ENCODE data around the gene EFCAB9. TPM values are rescaled to one million over a fixed set of nuclear protein-coding genes. Genes with fewer than 3 reads are reported as not detected.

EFCAB9 gene
- total RNA-seq, 1 donor from 2014 or later: not detected

DNA sequence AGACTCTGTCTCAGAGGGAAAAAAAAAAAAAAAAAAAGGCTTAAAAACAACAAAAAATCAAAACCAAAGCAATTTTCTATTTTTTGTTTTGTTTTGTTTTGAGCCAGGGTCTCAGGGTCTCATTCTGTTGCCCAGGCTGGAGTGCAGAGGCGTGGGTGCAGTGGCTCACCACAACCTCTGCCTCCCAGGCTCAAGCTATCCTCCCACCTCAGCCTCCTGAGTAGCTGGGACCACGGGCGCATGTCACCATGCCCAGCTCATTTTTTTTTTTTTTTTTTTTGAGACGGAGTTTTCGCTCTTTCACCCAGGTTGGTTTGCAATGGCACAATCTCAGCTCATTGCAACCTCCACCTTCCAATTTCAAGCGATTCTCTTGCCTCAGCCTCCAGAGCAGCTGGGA is 11.7 kb upstream of the EFCAB9 start:
- no peaks in the 10 kb centered on the region for H3K27me3 Mint-ChIP-seq (ENCODE audit: unreplicated experiment)
- H3K36me3 Mint-ChIP-seq (ENCODE audit: unreplicated experiment): peaks cover 6% of the 10 kb centered on the region
- H3K9me3 Mint-ChIP-seq (ENCODE audit: unreplicated experiment): no peaks in the 10 kb centered on the region
- peaks cover 68% of the 10 kb centered on the region for H3K4me1 Mint-ChIP-seq (ENCODE audit: unreplicated experiment)
- TF ChIP-seq, protein P1, sequence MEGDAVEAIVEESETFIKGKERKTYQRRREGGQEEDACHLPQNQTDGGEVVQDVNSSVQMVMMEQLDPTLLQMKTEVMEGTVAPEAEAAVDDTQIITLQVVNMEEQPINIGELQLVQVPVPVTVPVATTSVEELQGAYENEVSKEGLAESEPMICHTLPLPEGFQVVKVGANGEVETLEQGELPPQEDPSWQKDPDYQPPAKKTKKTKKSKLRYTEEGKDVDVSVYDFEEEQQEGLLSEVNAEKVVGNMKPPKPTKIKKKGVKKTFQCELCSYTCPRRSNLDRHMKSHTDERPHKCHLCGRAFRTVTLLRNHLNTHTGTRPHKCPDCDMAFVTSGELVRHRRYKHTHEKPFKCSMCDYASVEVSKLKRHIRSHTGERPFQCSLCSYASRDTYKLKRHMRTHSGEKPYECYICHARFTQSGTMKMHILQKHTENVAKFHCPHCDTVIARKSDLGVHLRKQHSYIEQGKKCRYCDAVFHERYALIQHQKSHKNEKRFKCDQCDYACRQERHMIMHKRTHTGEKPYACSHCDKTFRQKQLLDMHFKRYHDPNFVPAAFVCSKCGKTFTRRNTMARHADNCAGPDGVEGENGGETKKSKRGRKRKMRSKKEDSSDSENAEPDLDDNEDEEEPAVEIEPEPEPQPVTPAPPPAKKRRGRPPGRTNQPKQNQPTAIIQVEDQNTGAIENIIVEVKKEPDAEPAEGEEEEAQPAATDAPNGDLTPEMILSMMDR (IDR thresholded peaks at IDR 0.05): no peak
- DNase-seq (ENCODE audit: extremely low spot score, unreplicated experiment): no peak
- H3K27ac Mint-ChIP-seq (ENCODE audit: unreplicated experiment): no peak overlapping the region
- no peak overlapping the region for H3K4me3 Mint-ChIP-seq (ENCODE audit: unreplicated experiment)

DNA sequence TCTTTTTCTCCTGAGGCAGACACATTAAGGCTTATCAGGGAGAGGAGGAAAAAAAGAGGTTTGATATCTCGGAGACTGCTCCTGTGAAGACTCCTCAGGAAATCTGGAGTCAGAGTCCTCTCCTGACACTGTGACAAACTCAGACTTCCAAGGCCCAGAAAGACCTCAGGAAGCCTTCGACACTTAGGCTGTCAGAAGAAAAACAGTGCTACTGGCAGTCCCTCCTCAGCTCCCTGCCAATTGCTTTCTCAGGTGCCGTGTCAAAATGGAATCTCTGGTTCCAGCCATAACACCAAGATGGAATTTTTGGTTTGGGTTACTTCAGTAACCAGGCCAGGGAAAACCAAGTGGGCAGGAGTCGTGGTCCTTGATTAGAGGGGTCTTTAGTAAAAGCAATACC is 10.1 kb upstream of the EFCAB9 start:
- DNase-seq (ENCODE audit: extremely low spot score, unreplicated experiment): no peak
- TF ChIP-seq, protein P1 (IDR thresholded peaks at IDR 0.05): no peak
- Mint-ChIP-seq H3K4me1 (ENCODE audit: unreplicated experiment) (peaks cover 64% of the 10 kb centered on the region), H3K4me3 (ENCODE audit: unreplicated experiment) (no peak overlapping the region), H3K27me3 (ENCODE audit: unreplicated experiment) (no peaks in the 10 kb centered on the region), H3K36me3 (ENCODE audit: unreplicated experiment) (peaks cover 6% of the 10 kb centered on the region), H3K27ac (ENCODE audit: unreplicated experiment) (peak overlapping the region; percentile 82), H3K9me3 (ENCODE audit: unreplicated experiment) (no peaks in the 10 kb centered on the region)

DNA sequence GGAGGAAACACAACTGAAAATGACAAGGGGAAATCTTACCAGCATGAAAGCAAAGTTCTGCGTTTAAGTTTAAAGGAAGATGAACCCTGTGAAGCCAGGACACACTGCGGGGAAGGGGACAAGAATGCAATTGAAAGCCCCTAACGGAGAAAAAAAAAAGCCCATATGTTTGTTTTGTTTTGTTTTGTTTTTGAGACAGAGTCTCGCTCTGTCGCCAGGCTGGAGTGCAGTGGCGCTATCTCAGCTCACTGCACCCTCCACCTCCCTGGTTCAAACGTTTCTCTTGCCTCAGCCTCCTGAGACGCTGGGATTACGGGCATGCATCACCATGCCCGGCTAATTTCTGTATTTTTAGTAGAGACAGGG is 8.9 kb upstream of the EFCAB9 start:
- Mint-ChIP-seq H3K4me1 (ENCODE audit: unreplicated experiment) (peaks cover 63% of the 10 kb centered on the region), H3K4me3 (ENCODE audit: unreplicated experiment) (peak overlapping the region; percentile 98), H3K9me3 (ENCODE audit: unreplicated experiment) (no peaks in the 10 kb centered on the region), H3K27ac (ENCODE audit: unreplicated experiment) (peak overlapping the region; percentile 82), H3K27me3 (ENCODE audit: unreplicated experiment) (no peaks in the 10 kb centered on the region), H3K36me3 (ENCODE audit: unreplicated experiment) (peaks cover 6% of the 10 kb centered on the region)
- TF ChIP-seq, protein P1 (IDR thresholded peaks at IDR 0.05): no peak
- no peak for DNase-seq (ENCODE audit: extremely low spot score, unreplicated experiment)

DNA sequence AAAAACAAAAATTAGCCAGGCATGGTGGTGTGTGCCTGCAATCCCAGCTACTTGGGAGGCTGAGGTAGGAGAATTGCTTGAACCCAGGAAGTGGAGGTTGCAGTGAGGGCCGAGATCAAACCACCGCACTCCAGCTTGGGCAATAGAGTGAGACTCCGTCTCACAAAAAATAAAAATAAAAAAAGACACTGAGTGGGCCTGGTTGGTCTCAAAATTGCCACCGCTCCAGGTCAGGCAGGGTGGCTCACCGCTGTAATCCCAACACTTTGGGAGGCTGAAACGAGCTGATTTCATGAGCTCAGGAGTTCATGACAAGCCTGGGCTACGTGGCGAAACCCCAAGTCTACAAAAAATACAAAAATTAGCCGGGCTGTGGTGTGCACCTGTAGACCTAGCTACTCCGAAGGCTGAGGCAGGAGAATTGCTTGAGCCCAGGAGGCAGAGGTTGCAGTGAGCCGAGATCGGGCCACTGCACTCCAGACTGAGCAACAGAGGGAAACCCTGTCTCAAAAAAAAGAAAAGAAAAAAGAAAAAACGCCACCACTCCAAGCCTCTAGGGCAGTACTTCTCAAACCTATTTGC is 7.8 kb upstream of the EFCAB9 start:
- Mint-ChIP-seq H3K9me3 (ENCODE audit: unreplicated experiment) (no peaks in the 10 kb centered on the region), H3K4me1 (ENCODE audit: unreplicated experiment) (peaks cover 54% of the 10 kb centered on the region), H3K27me3 (ENCODE audit: unreplicated experiment) (no peaks in the 10 kb centered on the region), H3K27ac (ENCODE audit: unreplicated experiment) (peak overlapping the region; percentile 90), H3K36me3 (ENCODE audit: unreplicated experiment) (peaks cover 4% of the 10 kb centered on the region), H3K4me3 (ENCODE audit: unreplicated experiment) (peak overlapping the region; percentile 98)
- TF ChIP-seq, protein P1 (IDR thresholded peaks at IDR 0.05): no peak
- DNase-seq (ENCODE audit: extremely low spot score, unreplicated experiment): no peak

DNA sequence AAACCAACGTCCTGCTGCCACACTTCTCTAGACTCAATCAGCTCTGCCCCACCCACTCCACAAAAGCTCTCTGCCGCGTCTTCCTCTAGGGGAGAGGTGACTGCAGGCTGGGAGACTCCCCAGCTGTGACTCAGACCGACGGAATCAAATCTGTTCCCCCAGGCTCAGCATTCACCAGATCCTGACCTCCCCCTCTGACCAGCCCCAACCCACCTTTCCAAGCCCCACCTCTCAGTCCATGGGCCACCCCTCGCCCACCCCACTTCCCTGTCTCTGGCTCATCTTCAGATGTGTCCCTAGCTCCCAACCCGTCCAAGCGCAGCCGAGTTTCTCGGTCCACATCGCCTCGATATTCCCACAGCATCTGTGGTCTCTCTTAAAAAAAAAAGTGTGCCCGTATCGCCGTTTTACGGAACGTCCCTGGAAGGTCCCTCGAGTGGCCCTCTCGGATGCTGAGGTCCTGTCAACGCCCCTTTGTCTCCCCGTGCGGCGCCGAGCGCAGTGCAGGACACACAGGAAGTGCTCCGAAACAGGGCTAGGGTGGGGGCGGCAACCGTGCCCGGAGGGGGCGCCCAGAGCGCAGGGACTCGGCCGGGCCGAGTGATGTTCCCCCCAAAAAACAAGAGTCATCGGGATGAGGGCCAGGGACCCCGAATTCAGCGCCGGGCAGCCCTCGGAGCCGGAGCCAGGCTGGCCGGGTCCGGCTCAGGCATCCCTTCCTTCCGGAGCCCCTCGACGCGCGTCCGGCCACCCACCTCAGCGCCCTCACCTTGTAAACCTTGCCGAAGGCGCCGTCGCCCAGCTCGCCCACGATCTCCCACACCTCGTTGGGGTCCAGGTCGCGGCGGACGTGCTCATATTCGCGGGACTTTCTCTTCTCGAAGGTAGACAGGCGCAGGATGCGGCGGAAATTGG is 6.6 kb upstream of the EFCAB9 start:
- H3K36me3 Mint-ChIP-seq (ENCODE audit: unreplicated experiment): peaks cover 4% of the 10 kb centered on the region

More for the DNA sequence above, 6.6 kb upstream of the EFCAB9 start:
- H3K4me1 Mint-ChIP-seq (ENCODE audit: unreplicated experiment): peaks cover 54% of the 10 kb centered on the region
- no peaks in the 10 kb centered on the region for H3K27me3 Mint-ChIP-seq (ENCODE audit: unreplicated experiment)
- H3K4me3 Mint-ChIP-seq (ENCODE audit: unreplicated experiment): peak overlapping the region; percentile 98
- TF ChIP-seq, protein P1 (IDR thresholded peaks at IDR 0.05): no peak
- no peak for DNase-seq (ENCODE audit: extremely low spot score, unreplicated experiment)
- peak overlapping the region; percentile 90 for H3K27ac Mint-ChIP-seq (ENCODE audit: unreplicated experiment)
- H3K9me3 Mint-ChIP-seq (ENCODE audit: unreplicated experiment): no peaks in the 10 kb centered on the region

All from osteocyte (in vitro differentiated cells).